Left ventricle myocardium inferior (tissue), 1 donor: ENCODE data around the gene CPT1A. TPM values are rescaled to one million over a fixed set of nuclear protein-coding genes. Genes with fewer than 3 reads are reported as not detected.

Source experiments
- DNase-seq: peaks from one replicate; pipeline ENCODE4 v3.0.0-alpha.2; 2020
- H3K27ac ChIP-seq: fragments of 200-600 bp; replicated peaks from 2 replicates; pipeline ENCODE4 v1.8.0; 2021
- H3K27me3 ChIP-seq: fragments of 200-600 bp; 2 replicates; pipeline ENCODE4 v1.8.0; 2021; ENCODE audit warnings: low read depth
- H3K36me3 ChIP-seq: fragments of 200-600 bp; 2 replicates; pipeline ENCODE4 v1.8.0; 2021
- H3K4me1 ChIP-seq: fragments of 200-600 bp; 2 replicates; pipeline ENCODE4 v1.8.0; 2021
- H3K4me3 ChIP-seq: fragments of 200-600 bp; 2 replicates; pipeline ENCODE4 v1.8.0; 2021; ENCODE audit warnings: mild to moderate bottlenecking, moderate library complexity
- H3K9me3 ChIP-seq: fragments of 200-600 bp; replicated peaks from 2 replicates; pipeline ENCODE4 v1.8.0; 2021
- CTCF ChIP-seq: fragments of 200-600 bp; IDR thresholded peaks from 2 replicates; pipeline ENCODE4 v1.8.0; 2021; ENCODE audit warnings: antibody characterized with exemption, mild to moderate bottlenecking, borderline replicate concordance
- intact Hi-C: fragments of 100-400 bp; cut with micrococcal nuclease; formaldehyde crosslinking; loops from one replicate; pipeline ENCODE4 v1.11.0; 2022
- total RNA-seq: library from RNA; stranded (reverse); fragmentation: NEBNext Ultra II Directional; extraction: Animal tissue kit (Norgen Biotek cat#: 25700); gene quantifications from one replicate; pipeline ENCODE4 v1.2.1, GENCODE V29; 2021
- donor health status: DM: no; HTN: yes; CAD: no; lungs with severe emphysema.

CPT1A gene
- total RNA-seq, 1 donor from 2014 or later, result 73.1 TPM

GRCh38 chr11:68780829-68781228 is 60.9 kb downstream of the CPT1A start:
- Histone ChIP-seq H3K27me3 (no peaks in the 10 kb centered on the region), H3K4me3 (no peak overlapping the region), H3K36me3 (peaks cover 96% of the 10 kb centered on the region), H3K27ac (peak overlapping the region; percentile 62), H3K4me1 (peaks cover 77% of the 10 kb centered on the region), H3K9me3 (no peaks in the 10 kb centered on the region)
- intact Hi-C loops, result no loop called here
- TF ChIP-seq CTCF, result no peak
- DNase-seq, result peak; percentile 77

GRCh38 chr11:68778205-68778604 is 63.5 kb downstream of the CPT1A start:
- Histone ChIP-seq H3K27ac (peak overlapping the region; percentile 64), H3K4me1 (peaks cover 66% of the 10 kb centered on the region), H3K4me3 (no peak overlapping the region), H3K36me3 (peaks cover 100% of the 10 kb centered on the region), H3K9me3 (no peaks in the 10 kb centered on the region), H3K27me3 (no peaks in the 10 kb centered on the region)
- no peak for DNase-seq
- no peak for TF ChIP-seq CTCF
- intact Hi-C loops, result no loop called here

- intact Hi-C loops, result no loop called here
- H3K27me3 ChIP-seq, result no peaks in the 10 kb centered on the region
- H3K4me3 ChIP-seq, result no peak overlapping the region
- no peak overlapping the region for H3K27ac ChIP-seq
- no peak for DNase-seq
- no peak for TF ChIP-seq CTCF
- no peaks in the 10 kb centered on the region for H3K9me3 ChIP-seq
- H3K36me3 ChIP-seq, result peaks cover 100% of the 10 kb centered on the region
- peaks cover 50% of the 10 kb centered on the region for H3K4me1 ChIP-seq
These were observed 65.1 kb downstream of the CPT1A start for GRCh38 chr11:68776442-68777235.

- no peak for TF ChIP-seq CTCF
- no peak for DNase-seq
- peaks cover 100% of the 10 kb centered on the region for H3K36me3 ChIP-seq
- H3K27ac ChIP-seq, result no peak overlapping the region
- peaks cover 44% of the 10 kb centered on the region for H3K4me1 ChIP-seq
- no peaks in the 10 kb centered on the region for H3K9me3 ChIP-seq
- H3K27me3 ChIP-seq, result no peaks in the 10 kb centered on the region
- H3K4me3 ChIP-seq, result no peak overlapping the region
- intact Hi-C loops, result no loop called here
These were observed 65.7 kb downstream of the CPT1A start for GRCh38 chr11:68775951-68776388.

GRCh38 chr11:68774194-68774585 is 67.5 kb downstream of the CPT1A start:
- no peaks in the 10 kb centered on the region for H3K9me3 ChIP-seq
- no peak overlapping the region for H3K4me3 ChIP-seq
- H3K27me3 ChIP-seq, result no peaks in the 10 kb centered on the region
- DNase-seq, result no peak
- H3K4me1 ChIP-seq, result peaks cover 26% of the 10 kb centered on the region
- intact Hi-C loops, result no loop called here
- H3K36me3 ChIP-seq, result peaks cover 100% of the 10 kb centered on the region
- TF ChIP-seq CTCF, result no peak
- no peak overlapping the region for H3K27ac ChIP-seq
